Measurements from ENCODE around the gene ADARB1. TPM values are rescaled to one million over a fixed set of nuclear protein-coding genes. Genes with fewer than 3 reads are reported as not detected.
A peak's percentile ranks its signal among the peaks of the same experiment; 100 is the strongest.

Gene ADARB1
- total and polyA plus RNA-seq, 3 experiments from 2014 or later, result 11.8 to 29.5 (median 28.9) TPM

DNA sequence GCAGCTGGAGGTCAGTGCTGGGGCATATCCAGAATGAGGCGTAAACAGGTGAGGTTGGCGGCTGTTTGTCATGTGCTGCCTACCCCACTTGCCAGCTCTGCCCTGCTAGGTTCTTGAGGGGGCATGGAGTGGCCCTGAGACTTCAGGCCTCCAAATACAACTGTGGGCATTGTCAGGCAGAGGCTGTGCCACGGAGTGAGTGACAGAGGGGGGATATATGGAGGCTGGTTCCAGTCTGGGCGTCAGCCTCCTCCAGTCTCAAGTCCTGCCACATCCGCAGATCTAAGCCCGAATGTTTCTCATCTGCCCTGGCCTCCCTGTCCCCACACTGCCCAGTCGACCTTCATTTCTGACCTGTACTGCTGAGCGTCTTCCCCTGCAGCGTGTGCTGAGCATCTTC, 128.0 kb downstream of the ADARB1 start:
- H3K9me3 Mint-ChIP-seq, result no peaks in the 10 kb centered on the region
- peaks cover 3 to 64% (median 8%) of the 10 kb centered on the region in 3 donors for H3K36me3 Mint-ChIP-seq
- H3K27ac ChIP-seq (ENCODE audit: low read depth, low read length), result no peak overlapping the region
- H3K4me1 Mint-ChIP-seq, result peaks cover 7 to 11% (median 7%) of the 10 kb centered on the region in 3 donors
- H3K4me1 ChIP-seq (ENCODE audit: insufficient read depth, low read length), result no peaks in the 10 kb centered on the region
- H3K9me3 ChIP-seq (ENCODE audit: low read length), result no peaks in the 10 kb centered on the region
- no peaks in the 10 kb centered on the region for H3K27me3 ChIP-seq (ENCODE audit: insufficient read depth, low read length, poor library complexity, severe bottlenecking)
- peak overlapping the region in 1 of 7 donors; percentile 50 for H3K4me3 Mint-ChIP-seq
- no peak for DNase-seq
- H3K4me3 ChIP-seq (ENCODE audit: low read length), result no peak overlapping the region
- peak overlapping the region in 2 of 8 donors; percentile 65 for H3K27ac Mint-ChIP-seq
- H3K36me3 ChIP-seq (ENCODE audit: insufficient read depth, low read length), result peaks cover 11% of the 10 kb centered on the region
- POLR2A ChIA-PET, result no interaction called here
- CTCF ChIA-PET, result no interaction called here
- H3K27me3 Mint-ChIP-seq, result no peaks in the 10 kb centered on the region

DNA sequence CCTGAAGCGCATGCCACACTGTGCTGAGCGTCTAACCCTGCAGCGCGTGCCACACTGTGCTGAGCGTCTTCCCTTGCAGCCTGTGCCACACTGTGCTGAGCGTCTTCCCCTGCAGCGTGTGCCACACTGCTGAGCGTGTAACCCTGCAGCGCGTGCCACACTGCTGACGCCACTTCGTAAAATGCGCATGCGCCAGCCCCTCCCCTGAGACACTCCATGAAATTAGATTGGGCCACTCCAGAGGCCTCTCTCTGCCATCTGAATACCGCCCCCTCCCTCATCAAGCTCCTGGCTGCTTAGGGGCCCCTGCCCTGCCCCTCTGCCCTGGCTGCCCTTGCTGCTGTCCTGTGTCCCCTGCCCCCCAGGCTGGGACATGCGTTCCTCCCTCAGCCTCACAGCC, 128.5 kb downstream of the ADARB1 start:
- ChIA-PET POLR2A (no interaction called here), CTCF (no interaction called here)
- Mint-ChIP-seq H3K27ac (peak overlapping the region in 1 of 8 donors; percentile 81), H3K4me1 (peaks cover 10 to 16% (median 13%) of the 10 kb centered on the region in 3 donors), H3K27me3 (no peaks in the 10 kb centered on the region), H3K9me3 (no peaks in the 10 kb centered on the region), H3K4me3 (no peak overlapping the region), H3K36me3 (peaks cover 3 to 65% (median 5%) of the 10 kb centered on the region in 3 donors)
- H3K27me3 ChIP-seq (ENCODE audit: insufficient read depth, low read length, poor library complexity, severe bottlenecking), result no peaks in the 10 kb centered on the region
- DNase-seq, result no peak
- H3K9me3 ChIP-seq (ENCODE audit: low read length), result no peaks in the 10 kb centered on the region
- H3K4me1 ChIP-seq (ENCODE audit: insufficient read depth, low read length), result no peaks in the 10 kb centered on the region
- H3K4me3 ChIP-seq (ENCODE audit: low read length), result no peak overlapping the region
- H3K27ac ChIP-seq (ENCODE audit: low read depth, low read length), result no peak overlapping the region
- H3K36me3 ChIP-seq (ENCODE audit: insufficient read depth, low read length), result peaks cover 11% of the 10 kb centered on the region

DNA sequence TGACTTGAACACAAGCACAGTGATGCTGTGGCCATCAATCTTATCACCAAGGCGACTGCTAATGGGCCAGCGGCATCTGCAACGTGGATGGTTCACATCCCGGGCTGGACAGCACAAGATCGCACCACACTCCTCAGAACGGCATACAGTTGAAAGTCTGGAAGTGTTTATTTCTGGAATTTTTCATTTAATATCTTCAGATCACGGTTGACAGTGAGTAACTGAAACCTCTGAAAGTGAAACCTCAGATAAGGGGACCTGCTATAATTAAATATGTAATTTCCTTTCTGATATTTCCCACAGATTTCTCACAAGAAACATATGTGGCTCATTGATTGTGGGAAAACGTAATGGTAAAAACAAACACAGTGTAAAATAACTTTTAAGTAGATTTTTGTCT, 129.6 kb downstream of the ADARB1 start:
- ChIA-PET CTCF (no interaction called here), POLR2A (no interaction called here)
- no peaks in the 10 kb centered on the region for H3K4me1 ChIP-seq (ENCODE audit: insufficient read depth, low read length)
- Mint-ChIP-seq H3K27me3 (no peaks in the 10 kb centered on the region), H3K4me3 (no peak overlapping the region), H3K9me3 (no peaks in the 10 kb centered on the region), H3K4me1 (peaks cover 21 to 27% (median 24%) of the 10 kb centered on the region in 3 donors), H3K27ac (peak overlapping the region in 1 of 8 donors; percentile 70), H3K36me3 (peaks cover 3 to 70% (median 8%) of the 10 kb centered on the region in 3 donors)
- no peak for DNase-seq
- no peak overlapping the region for H3K27ac ChIP-seq (ENCODE audit: low read depth, low read length)
- no peaks in the 10 kb centered on the region for H3K27me3 ChIP-seq (ENCODE audit: insufficient read depth, low read length, poor library complexity, severe bottlenecking)
- no peaks in the 10 kb centered on the region for H3K9me3 ChIP-seq (ENCODE audit: low read length)
- peaks cover 11% of the 10 kb centered on the region for H3K36me3 ChIP-seq (ENCODE audit: insufficient read depth, low read length)
- H3K4me3 ChIP-seq (ENCODE audit: low read length), result no peak overlapping the region

DNA sequence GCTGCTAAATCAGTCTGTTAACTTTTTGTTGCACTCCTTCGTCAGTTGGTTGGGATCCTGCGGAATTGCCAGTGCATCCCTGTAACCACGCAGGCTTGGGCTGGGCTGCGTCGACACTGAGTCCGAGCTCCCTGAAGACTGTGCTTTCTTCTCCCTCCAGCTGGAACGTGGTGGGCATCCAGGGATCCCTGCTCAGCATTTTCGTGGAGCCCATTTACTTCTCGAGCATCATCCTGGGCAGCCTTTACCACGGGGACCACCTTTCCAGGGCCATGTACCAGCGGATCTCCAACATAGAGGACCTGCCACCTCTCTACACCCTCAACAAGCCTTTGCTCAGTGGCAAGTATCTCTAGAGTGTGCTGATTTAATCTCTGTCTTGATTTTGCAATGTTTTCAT, 130.0 kb downstream of the ADARB1 start:
- Mint-ChIP-seq H3K4me1 (peaks cover 23 to 31% (median 24%) of the 10 kb centered on the region in 3 donors), H3K9me3 (no peaks in the 10 kb centered on the region), H3K27me3 (no peaks in the 10 kb centered on the region), H3K4me3 (no peak overlapping the region), H3K36me3 (peaks cover 3 to 73% (median 10%) of the 10 kb centered on the region in 3 donors), H3K27ac (no peak overlapping the region)
- Histone ChIP-seq H3K27ac (ENCODE audit: low read depth, low read length) (no peak overlapping the region), H3K4me3 (ENCODE audit: low read length) (no peak overlapping the region), H3K36me3 (ENCODE audit: insufficient read depth, low read length) (peaks cover 11% of the 10 kb centered on the region), H3K4me1 (ENCODE audit: insufficient read depth, low read length) (no peaks in the 10 kb centered on the region), H3K27me3 (ENCODE audit: insufficient read depth, low read length, poor library complexity, severe bottlenecking) (no peaks in the 10 kb centered on the region), H3K9me3 (ENCODE audit: low read length) (no peaks in the 10 kb centered on the region)
- POLR2A ChIA-PET, result no interaction called here
- no peak for DNase-seq
- CTCF ChIA-PET, result no interaction called here

DNA sequence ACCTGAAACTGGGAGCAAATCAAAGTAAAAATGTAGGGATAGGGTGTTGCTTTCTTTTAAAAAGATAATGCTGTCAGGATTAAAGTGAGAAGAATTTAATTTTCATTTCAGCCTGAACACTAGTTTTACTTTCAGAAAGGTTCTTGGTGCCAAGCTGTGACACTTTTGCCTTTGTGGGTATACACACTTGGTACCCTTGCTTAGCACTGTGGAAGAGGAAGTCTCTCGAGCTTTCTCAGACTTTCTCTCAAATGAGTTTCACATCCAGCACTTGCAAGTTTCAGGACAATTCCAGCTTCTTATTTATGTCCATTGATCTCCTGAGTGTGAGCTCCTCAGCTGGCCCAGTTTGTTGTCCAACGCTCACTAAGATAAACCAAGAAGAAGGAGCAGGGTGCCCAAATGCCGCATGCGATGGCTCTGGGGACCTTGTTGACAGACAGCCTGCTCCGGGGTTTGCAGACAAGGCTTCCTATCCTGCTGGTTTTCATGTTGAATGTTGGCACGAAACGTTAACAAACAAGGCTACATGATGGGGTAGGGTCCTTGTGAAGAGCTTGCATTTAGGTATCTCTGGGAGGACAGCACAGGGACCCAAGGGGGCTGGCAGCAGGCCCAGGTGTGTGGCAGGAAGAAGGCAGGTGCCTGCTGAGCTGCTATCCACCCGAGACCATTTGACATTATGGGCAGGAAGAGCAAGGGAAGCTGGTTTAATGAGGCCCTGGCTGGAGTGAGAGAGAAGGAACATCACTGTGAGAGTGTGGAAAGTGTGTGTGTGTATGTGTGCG, 133.7 kb downstream of the ADARB1 start:
- DNase-seq, result no peak
- peaks cover 20 to 26% (median 21%) of the 10 kb centered on the region in 3 donors for H3K4me1 Mint-ChIP-seq
- H3K36me3 Mint-ChIP-seq, result peaks cover 3 to 88% (median 22%) of the 10 kb centered on the region in 3 donors
- no peaks in the 10 kb centered on the region for H3K9me3 Mint-ChIP-seq
- no peaks in the 10 kb centered on the region for H3K9me3 ChIP-seq (ENCODE audit: low read length)
- H3K4me3 ChIP-seq (ENCODE audit: low read length), result no peak overlapping the region
- POLR2A ChIA-PET, result interaction anchor here (0.6 kb wide), 1 partner anchor 26 kb away, joined by 6 read pairs; no protein-coding TSS in a partner anchor
- CTCF ChIA-PET, result interaction anchor here (1.4 kb wide), 1 partner anchor 70 kb away, joined by 3 read pairs; no protein-coding TSS in a partner anchor
- H3K27ac Mint-ChIP-seq, result peak overlapping the region; percentile 10 to 89 (median 52)
- no peaks in the 10 kb centered on the region for H3K27me3 Mint-ChIP-seq
- H3K27ac ChIP-seq (ENCODE audit: low read depth, low read length), result no peak overlapping the region
- H3K4me1 ChIP-seq (ENCODE audit: insufficient read depth, low read length), result no peaks in the 10 kb centered on the region
- peaks cover 11% of the 10 kb centered on the region for H3K36me3 ChIP-seq (ENCODE audit: insufficient read depth, low read length)
- peak overlapping the region in 5 of 7 donors; percentile 1 to 56 (median 13) for H3K4me3 Mint-ChIP-seq
- no peaks in the 10 kb centered on the region for H3K27me3 ChIP-seq (ENCODE audit: insufficient read depth, low read length, poor library complexity, severe bottlenecking)

DNA sequence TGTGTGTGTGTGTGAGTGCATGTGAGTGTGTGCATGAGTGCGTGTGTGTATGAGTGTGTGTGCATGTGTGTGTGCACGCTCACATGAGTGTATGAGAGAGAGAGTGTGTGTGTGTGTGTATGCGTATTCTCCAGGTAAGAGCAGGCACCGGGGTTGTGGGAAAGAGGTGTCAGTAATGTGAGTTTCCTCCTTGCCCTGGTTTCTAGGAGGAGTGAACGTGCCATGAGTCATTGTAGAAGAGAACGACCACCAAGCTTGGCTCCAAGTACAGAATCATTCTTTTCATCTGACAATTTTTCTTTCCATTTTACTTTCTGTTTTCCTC, 134.2 kb downstream of the ADARB1 start:
- CTCF ChIA-PET, result interaction anchor here (1.4 kb wide), 1 partner anchor 70 kb away, joined by 3 read pairs; no protein-coding TSS in a partner anchor
- peaks cover 3 to 86% (median 22%) of the 10 kb centered on the region in 3 donors for H3K36me3 Mint-ChIP-seq
- H3K27me3 Mint-ChIP-seq, result no peaks in the 10 kb centered on the region
- POLR2A ChIA-PET, result no interaction called here
- peak in 1 of 5 donors; percentile 13 for DNase-seq
- Histone ChIP-seq H3K4me1 (ENCODE audit: insufficient read depth, low read length) (no peaks in the 10 kb centered on the region), H3K4me3 (ENCODE audit: low read length) (no peak overlapping the region), H3K36me3 (ENCODE audit: insufficient read depth, low read length) (peaks cover 11% of the 10 kb centered on the region), H3K27ac (ENCODE audit: low read depth, low read length) (no peak overlapping the region), H3K27me3 (ENCODE audit: insufficient read depth, low read length, poor library complexity, severe bottlenecking) (no peaks in the 10 kb centered on the region), H3K9me3 (ENCODE audit: low read length) (no peaks in the 10 kb centered on the region)
- H3K4me3 Mint-ChIP-seq, result peak overlapping the region in 5 of 7 donors; percentile 1 to 56 (median 2)
- peaks cover 20 to 26% (median 21%) of the 10 kb centered on the region in 3 donors for H3K4me1 Mint-ChIP-seq
- peak overlapping the region; percentile 10 to 74 (median 52) for H3K27ac Mint-ChIP-seq
- no peaks in the 10 kb centered on the region for H3K9me3 Mint-ChIP-seq

DNA sequence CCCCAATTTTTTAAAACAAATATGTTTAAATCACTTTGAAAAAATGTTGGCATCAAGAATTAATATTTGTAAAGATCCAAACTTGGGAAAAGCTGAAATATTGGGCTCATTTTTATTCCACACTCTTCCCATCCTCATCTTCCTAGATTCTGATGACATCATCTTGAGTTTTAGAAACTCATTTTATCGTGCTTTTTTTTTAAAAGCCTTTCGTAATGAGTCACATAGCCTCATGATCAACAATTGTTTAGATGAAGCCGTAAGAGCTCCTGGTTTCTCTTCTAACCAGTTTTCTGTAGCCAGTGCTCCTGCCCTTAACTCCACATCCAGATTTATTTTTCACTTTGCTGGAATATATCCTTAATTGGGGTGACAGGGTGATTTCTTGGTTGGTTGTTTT, 134.7 kb downstream of the ADARB1 start:
- H3K27me3 Mint-ChIP-seq, result no peaks in the 10 kb centered on the region
- peaks cover 4 to 85% (median 22%) of the 10 kb centered on the region in 3 donors for H3K36me3 Mint-ChIP-seq
- no peak overlapping the region for H3K27ac ChIP-seq (ENCODE audit: low read depth, low read length)
- ChIA-PET CTCF (no interaction called here), POLR2A (no interaction called here)
- peak overlapping the region in 6 of 8 donors; percentile 13 to 74 (median 38) for H3K27ac Mint-ChIP-seq
- no peaks in the 10 kb centered on the region for H3K9me3 ChIP-seq (ENCODE audit: low read length)
- no peaks in the 10 kb centered on the region for H3K4me1 ChIP-seq (ENCODE audit: insufficient read depth, low read length)
- peaks cover 11% of the 10 kb centered on the region for H3K36me3 ChIP-seq (ENCODE audit: insufficient read depth, low read length)
- peak overlapping the region in 1 of 7 donors; percentile 2 for H3K4me3 Mint-ChIP-seq
- H3K9me3 Mint-ChIP-seq, result no peaks in the 10 kb centered on the region
- H3K27me3 ChIP-seq (ENCODE audit: insufficient read depth, low read length, poor library complexity, severe bottlenecking), result no peaks in the 10 kb centered on the region
- peaks cover 20 to 26% (median 21%) of the 10 kb centered on the region in 3 donors for H3K4me1 Mint-ChIP-seq
- no peak for DNase-seq
- no peak overlapping the region for H3K4me3 ChIP-seq (ENCODE audit: low read length)

DNA sequence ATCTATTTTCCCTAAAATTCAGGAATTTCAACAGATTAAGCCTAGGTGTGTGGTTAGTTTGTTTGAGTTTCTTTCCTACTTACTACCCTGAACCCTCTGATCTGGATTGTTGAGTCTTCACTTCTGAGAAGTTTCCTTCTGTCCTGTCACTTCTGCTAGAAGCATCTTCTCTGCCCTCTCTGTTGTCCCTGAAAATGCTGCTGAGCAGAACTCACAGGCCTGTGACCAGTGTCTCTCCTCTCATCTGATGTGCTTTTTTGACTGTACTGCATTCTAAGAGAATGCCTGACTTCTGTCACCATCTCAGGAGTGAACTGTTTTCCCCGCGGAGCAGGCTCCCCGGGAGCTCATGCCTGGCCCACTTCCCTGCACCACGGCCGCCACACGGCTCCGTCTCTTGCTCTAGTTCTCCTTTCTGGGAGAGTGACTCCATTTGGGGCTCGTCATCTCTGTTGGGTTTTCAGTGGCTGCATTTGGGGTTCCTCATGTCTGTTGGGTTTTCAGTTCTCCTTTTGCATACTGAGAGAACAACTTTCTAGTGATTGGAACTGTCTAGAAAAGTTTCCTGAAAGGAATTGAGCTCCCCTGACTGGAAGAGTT, 135.4 kb downstream of the ADARB1 start:
- no peak overlapping the region for H3K27ac ChIP-seq (ENCODE audit: low read depth, low read length)
- CTCF ChIA-PET, result no interaction called here
- no peaks in the 10 kb centered on the region for H3K27me3 ChIP-seq (ENCODE audit: insufficient read depth, low read length, poor library complexity, severe bottlenecking)
- no peak for DNase-seq
- Mint-ChIP-seq H3K36me3 (peaks cover 9 to 85% (median 23%) of the 10 kb centered on the region in 3 donors), H3K4me1 (peaks cover 20 to 26% (median 21%) of the 10 kb centered on the region in 3 donors), H3K27me3 (no peaks in the 10 kb centered on the region), H3K4me3 (no peak overlapping the region), H3K9me3 (no peaks in the 10 kb centered on the region), H3K27ac (peak overlapping the region in 5 of 8 donors; percentile 6 to 54 (median 29))
- H3K4me1 ChIP-seq (ENCODE audit: insufficient read depth, low read length), result no peaks in the 10 kb centered on the region
- POLR2A ChIA-PET, result no interaction called here
- peaks cover 6% of the 10 kb centered on the region for H3K36me3 ChIP-seq (ENCODE audit: insufficient read depth, low read length)
- H3K4me3 ChIP-seq (ENCODE audit: low read length), result no peak overlapping the region
- no peaks in the 10 kb centered on the region for H3K9me3 ChIP-seq (ENCODE audit: low read length)

Measured in CD8-positive, alpha-beta memory T cell (primary cell).